ENCODE data around the gene B3GNT3.

Gene B3GNT3

GRCh38 chr19:17836530-17836929 lies 41.6 kb downstream of the B3GNT3 start:
- DNase-seq, result no peak

DNA sequence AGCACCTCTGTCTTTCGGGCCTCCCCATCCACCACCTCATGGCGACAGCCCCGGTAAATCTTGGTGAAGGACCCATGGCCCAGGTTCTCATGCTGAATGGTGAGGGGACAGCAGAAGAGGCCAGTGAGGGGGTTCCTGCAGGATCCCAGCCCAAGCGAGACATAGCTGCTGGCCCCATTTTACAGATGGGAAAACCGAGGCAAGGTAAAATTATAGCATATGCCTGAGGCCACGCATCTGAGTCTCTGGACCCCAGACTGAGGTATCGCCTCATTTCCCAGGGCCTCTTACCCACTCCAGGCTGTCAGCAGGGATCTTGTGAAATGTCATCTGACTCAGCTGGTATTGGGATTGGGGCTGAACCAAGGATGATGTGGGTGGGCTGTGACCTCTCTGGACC lies 43.0 kb downstream of the B3GNT3 start:
- no peak for DNase-seq

- DNase-seq, result no peak
Observed at GRCh38 chr19:17840019-17840418, 45.1 kb downstream of the B3GNT3 start.

GRCh38 chr19:17841371-17841809 lies 46.5 kb downstream of the B3GNT3 start:
- no peak for DNase-seq

- DNase-seq, result no peak
Observed at GRCh38 chr19:17841810-17842662, 47.1 kb downstream of the B3GNT3 start.

GRCh38 chr19:17842663-17843291 lies 47.8 kb downstream of the B3GNT3 start:
- DNase-seq, result no peak

DNA sequence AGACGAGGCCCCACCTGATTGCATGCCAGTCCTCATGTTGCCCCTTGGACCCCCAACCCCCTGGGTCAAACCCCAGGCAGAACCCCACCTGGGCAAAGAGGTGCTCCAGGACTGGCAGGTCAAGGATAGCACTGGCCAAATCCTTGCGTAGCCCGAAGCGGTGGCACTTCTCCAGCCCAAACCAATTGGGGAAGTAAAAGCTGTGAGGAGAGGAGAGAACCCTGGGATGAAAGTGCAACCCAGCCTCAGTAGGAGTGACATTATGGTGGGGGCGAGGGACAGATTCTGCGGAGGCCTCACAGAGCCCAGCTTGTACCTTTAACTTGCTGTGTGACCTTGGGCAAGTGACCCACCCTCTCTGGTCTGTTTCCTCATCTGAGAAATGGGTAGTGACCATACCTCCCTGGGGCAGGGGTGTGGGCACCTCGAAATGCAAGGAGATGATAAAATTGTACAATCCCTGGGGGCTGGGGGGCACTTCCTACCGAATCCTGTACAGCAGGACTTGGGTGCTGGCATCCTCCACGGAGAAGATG lies 48.4 kb downstream of the B3GNT3 start:
- no peak for DNase-seq

DNA sequence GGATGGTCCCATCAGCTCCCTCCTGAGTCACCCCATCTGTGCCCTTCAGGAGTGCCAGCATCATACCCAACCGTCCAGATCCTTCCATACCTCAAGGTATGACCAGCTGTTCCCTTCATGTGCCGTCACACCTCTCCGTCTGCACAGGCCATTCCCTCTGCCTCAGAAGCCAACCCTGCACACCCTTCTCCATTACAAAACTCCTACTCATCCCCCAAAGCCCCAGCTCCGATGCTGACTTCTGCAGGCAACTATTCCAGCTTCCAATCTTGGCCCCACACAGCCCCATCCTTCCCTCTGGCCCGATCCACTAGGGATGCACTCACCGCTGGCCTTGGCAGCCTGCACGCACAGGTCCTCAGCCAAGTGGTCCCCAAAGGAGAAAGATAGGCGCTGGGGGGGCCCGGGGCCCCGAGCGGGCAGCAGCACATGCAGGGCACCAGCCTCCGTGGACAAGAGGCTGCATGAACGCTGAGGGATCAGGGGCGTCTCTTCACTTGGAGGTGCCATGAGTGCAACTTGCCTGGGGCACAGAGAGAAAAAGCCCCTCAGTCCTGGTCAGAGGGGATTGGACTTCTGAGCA lies 49.1 kb downstream of the B3GNT3 start:
- DNase-seq, result no peak

GRCh38 chr19:17846146-17846545 lies 51.2 kb downstream of the B3GNT3 start:
- DNase-seq, result peak; percentile 33

GRCh38 chr19:17847538-17848366 lies 52.8 kb downstream of the B3GNT3 start, which contains the start of gene JAK3:
Gene JAK3 (minus strand): TSS chr19:17847982. CDS start chr19:17844417, 3,565 bp downstream.
- DNase-seq, result peak; percentile 72

- DNase-seq, result no peak
Observed at GRCh38 chr19:17848595-17849292, 53.8 kb downstream of the B3GNT3 start.

DNA sequence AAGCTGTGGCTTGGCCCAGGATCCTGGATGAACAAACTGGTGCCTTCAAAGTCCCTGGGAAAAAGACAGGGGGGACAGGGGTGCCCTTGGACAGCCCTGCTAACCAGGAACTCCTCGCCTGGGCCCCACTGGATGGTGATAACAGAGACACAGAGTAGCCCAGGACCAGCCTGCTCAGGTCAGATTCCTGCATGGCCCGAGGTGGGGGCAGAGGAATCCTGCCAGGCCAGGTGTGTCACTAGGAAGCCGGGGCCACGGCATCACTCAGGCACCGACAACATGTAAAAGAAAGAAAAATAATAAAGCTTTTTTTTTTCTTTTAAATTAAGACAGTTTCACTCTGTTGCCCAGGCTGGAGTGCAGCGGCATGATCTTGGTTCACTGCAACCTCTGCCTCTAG lies 59.1 kb downstream of the B3GNT3 start:
- DNase-seq, result no peak

- DNase-seq, result peak; percentile 82
Observed at GRCh38 chr19:17855280-17856152, 60.6 kb downstream of the B3GNT3 start.

- DNase-seq, result peak; percentile 99
Observed at GRCh38 chr19:17859533-17860330, 64.8 kb downstream of the B3GNT3 start, which contains the start of gene RPL18A. Gene RPL18A (plus strand): TSS chr19:17859910. CDS start chr19:17859957, 47 bp downstream.

DNA sequence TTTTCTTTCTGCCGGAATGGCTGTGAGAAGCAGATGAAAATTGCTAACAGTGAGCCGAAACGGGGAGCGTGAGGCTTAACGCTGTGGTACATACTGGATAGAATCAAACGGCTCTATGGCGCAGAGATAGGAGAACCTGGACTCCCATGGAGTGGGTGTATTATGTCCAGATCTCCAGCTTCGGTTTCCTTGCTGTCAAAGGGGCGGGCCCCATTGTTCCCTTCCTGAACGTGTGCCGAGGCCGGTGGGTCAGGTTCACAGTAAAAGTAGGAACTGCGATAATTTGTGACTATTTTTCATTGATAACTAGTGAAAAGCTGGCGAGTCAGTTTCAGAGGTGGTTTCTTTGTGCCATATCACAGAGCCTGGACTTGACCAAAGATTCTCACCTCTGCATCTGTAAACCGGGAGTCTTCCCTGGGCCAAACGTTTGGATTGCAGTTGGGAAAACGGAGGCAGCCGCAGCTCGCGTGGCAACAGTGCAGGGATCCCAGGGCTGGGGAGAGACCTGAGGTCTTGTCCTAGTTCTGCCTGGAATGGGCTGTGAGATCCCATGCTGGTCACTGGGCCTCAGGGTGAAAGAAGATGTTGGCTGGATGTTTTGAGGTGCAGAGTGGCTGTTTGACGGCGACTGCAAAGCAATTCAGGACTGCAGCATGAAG lies 65.5 kb downstream of the B3GNT3 start:
- DNase-seq, result no peak

DNA sequence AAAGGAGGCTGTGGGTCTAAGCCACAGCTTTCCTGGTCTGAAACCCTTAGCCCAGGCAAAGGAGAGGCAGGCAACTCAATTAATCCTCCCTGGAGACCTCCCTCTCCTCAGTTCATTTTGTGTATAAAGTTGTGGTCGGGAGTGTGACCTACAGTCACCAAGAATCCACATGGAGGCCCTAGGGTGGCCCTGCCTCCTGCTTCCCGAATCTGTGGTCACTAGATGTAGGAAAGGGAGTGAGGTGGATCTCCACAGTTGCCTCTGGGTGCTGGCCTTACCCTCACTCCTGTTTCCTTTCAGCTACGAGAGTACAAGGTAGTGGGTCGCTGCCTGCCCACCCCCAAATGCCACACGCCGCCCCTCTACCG lies 66.0 kb downstream of the B3GNT3 start:
- DNase-seq, result no peak

- no peak for DNase-seq
Observed at GRCh38 chr19:17861542-17862402, 66.8 kb downstream of the B3GNT3 start.
